ENCODE results near the gene SOX5. TPM values are rescaled to one million over a fixed set of nuclear protein-coding genes. Genes with fewer than 3 reads are reported as not detected.
"Not testable (repeated sequence)": the region's sequence is repeated elsewhere in the genome, so short reads cannot be mapped to it uniquely, and the experiment has no call there.

The SOX5 gene
- total RNA-seq, 1 donor from 2014 or later, result 31.0 TPM

DNA sequence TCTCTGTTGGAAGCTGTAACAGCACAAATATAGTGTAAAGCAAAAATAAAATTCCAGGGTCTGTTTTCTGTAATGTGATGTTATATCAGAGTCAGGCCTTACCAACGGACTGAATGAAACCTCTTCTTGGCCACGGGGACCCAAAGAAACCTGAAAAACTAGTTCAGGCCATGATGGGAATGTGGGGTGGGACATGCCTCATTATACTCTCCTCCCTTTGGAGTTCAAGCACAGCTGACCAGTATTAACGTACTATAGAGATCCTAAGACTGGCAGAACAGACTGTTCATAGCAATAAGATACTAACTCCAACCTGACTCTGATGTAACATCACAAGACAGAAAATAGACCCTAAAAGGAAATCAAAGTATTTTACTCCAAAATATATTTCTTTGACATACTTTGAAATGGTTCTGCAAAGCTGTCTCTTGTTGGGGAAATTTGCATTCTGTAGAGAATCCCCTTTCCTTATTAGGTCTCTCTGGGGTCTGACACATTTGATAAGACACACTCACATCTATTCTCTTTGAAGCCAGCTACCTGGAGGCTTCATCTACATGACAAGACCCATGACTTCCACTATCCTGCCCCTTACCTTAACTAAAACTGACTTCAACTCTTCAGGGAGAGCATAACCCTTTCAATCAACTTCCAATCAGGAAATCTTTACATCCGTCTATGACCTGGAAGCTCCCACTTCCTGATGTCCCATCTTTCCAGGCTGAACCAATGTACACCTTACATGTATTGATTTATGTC is 444.6 kb downstream of the SOX5 start:
- no peak for DNase-seq (ENCODE audit: low spot score)

DNA sequence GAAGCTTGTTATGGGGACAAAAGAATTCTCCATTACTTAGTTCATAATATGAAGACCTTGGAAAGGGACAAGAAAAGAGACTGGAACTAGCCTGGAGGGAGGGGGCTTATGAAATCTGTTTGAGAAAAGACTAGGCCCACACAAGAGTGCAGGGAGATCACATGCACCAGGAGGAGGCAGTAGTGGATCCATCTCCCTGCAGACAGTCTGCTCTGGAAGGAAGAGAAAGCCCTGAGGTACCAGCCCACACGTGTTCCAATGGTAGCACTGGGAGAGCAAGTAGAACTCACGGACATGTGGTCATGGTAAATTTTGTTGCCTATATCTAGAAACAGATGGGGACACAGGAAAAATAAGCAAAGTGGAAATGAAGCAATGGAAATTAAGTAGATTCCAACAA is 445.4 kb downstream of the SOX5 start:
- no peak for DNase-seq (ENCODE audit: low spot score)

- no peak for DNase-seq (ENCODE audit: low spot score)
Observed at GRCh38 chr12:23503544-23503943, 445.9 kb downstream of the SOX5 start.

DNA sequence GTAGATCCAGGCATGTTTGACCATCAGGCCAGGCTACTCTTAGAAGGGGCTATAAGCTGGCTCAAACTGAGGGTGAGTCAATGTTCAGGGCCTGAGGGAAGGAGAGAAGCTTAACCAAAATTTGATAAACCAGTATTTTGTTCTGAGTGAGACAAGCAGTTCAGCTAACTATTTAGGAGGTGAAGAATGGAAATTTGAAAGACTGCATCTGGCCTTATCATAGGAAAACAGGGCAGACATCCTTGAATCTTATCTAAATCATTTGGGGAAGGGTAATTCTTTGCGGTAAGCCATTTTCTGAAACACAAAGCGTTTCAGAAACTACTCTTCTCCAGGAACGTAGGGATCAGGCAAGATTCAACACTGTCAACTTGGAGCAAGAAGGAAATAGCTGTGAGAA is 447.2 kb downstream of the SOX5 start:
- DNase-seq (ENCODE audit: low spot score), result no peak

- DNase-seq (ENCODE audit: low spot score), result no peak
Observed at GRCh38 chr12:23495472-23495871, 454.0 kb downstream of the SOX5 start.

GRCh38 chr12:23493672-23494071 is 455.8 kb downstream of the SOX5 start:
- no peak for DNase-seq (ENCODE audit: low spot score)

DNA sequence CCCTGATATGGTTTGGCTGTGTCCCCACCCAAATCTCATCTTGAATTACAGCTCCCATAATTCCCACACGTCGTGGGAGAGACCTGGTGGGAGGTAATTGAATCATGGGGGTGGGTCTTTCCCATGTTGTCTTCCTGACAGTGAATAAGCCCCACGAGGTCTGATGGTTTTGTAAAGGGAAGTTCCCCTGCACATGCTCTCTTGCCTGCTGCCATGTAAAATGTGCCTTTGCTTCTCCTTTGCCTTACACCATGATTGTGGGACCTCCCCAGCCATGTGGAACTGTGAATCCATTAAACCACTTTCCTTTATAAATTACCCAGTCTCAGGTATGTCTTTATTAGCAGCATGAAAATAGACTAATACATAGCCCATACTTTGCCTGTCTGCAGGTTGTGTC is 458.4 kb downstream of the SOX5 start:
- DNase-seq (ENCODE audit: low spot score), result not testable (repeated sequence)

DNA sequence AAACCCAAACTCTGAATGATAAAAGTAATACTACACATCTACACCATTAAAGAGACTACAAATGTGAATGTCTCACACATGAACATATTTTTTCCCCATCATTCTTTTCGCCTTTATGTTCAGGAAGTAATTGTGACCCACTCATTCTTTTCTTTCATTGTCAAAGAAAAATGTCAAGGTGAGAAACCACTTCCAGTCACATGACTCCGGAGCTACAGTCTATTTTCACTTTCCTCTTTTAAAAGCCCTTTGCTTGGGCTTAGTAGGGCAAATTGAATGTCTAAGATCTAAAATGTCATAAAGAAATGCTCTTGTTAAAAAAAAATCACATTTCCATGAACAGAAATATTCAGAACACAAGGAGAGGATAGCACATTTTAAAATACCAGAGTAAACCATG is 461.3 kb downstream of the SOX5 start:
- no peak for DNase-seq (ENCODE audit: low spot score)

GRCh38 chr12:23484238-23484637 is 465.2 kb downstream of the SOX5 start:
- no peak for DNase-seq (ENCODE audit: low spot score)

DNA sequence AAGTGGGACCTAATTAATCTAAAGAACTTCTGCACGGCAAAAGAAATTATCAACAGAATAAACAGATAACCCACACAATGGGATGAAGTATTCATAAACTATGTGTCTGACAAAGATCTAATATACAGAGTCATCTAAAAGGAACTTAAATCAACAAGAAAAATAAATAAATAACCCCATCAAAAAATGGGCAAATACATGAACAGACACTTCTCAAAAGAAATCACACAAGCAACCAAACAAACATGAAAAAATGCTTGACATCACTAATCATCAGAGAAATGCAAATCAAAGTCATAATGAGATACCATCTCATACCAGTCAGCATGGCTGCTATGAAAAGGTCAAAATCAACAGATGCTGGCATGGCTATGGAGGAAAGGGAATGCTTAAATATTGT is 466.9 kb downstream of the SOX5 start:
- no peak for DNase-seq (ENCODE audit: low spot score)
